ENCODE results near the gene STT3A.

DNA sequence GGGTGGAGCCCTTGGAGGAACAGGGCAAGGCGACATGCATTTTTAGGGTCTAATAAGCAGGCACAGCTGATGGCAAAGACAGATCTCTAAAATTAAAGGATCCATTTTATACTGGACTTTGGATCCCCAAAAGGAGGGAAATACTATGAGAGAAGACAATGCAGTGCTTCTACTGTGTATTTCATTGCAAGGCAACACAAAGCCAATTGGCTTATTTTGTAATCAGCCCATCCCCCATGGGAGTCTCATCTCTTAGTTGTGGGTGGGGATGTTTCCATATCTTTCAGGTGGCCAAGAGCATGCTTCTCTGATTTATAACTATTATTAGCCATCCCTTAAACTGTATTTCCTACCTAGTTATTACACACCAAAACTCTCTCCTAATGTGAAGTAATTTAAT lies 41.9 kb upstream of the STT3A start:
- TF ChIP-seq, protein P1, sequence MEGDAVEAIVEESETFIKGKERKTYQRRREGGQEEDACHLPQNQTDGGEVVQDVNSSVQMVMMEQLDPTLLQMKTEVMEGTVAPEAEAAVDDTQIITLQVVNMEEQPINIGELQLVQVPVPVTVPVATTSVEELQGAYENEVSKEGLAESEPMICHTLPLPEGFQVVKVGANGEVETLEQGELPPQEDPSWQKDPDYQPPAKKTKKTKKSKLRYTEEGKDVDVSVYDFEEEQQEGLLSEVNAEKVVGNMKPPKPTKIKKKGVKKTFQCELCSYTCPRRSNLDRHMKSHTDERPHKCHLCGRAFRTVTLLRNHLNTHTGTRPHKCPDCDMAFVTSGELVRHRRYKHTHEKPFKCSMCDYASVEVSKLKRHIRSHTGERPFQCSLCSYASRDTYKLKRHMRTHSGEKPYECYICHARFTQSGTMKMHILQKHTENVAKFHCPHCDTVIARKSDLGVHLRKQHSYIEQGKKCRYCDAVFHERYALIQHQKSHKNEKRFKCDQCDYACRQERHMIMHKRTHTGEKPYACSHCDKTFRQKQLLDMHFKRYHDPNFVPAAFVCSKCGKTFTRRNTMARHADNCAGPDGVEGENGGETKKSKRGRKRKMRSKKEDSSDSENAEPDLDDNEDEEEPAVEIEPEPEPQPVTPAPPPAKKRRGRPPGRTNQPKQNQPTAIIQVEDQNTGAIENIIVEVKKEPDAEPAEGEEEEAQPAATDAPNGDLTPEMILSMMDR (IDR thresholded peaks at IDR 0.05; ENCODE audit: insufficient read depth, low read length, poor library complexity, severe bottlenecking) = no peak
- no peak for TF ChIP-seq EZH2phosphoT487 (conservative IDR thresholded peaks at IDR 0.05; ENCODE audit: low read length)
